Panc1 (cell line): ENCODE measurements around the gene SMARCAD1.
"Not testable (repeated sequence)": the region's sequence is repeated elsewhere in the genome, so short reads cannot be mapped to it uniquely, and the experiment has no call there.

Source experiments
- POLR2AphosphoS5 ChIP-seq: IDR thresholded peaks from 2 replicates; pipeline ENCODE4 v1.6.1; 2012; ENCODE audit warnings: mild to moderate bottlenecking, low read depth, low read length, moderate library complexity
- TF ChIP-seq, protein P1 (sequence below): fragments of 450-650 bp; IDR thresholded peaks from 2 replicates; pipeline ENCODE4 v1.5.1; 2017; ENCODE audit warnings: mild to moderate bottlenecking

GRCh38 chr4:94293981-94294380, 86.3 kb downstream of the SMARCAD1 start:
- TF ChIP-seq POLR2AphosphoS5 = not testable (repeated sequence)
- TF ChIP-seq, protein P1, sequence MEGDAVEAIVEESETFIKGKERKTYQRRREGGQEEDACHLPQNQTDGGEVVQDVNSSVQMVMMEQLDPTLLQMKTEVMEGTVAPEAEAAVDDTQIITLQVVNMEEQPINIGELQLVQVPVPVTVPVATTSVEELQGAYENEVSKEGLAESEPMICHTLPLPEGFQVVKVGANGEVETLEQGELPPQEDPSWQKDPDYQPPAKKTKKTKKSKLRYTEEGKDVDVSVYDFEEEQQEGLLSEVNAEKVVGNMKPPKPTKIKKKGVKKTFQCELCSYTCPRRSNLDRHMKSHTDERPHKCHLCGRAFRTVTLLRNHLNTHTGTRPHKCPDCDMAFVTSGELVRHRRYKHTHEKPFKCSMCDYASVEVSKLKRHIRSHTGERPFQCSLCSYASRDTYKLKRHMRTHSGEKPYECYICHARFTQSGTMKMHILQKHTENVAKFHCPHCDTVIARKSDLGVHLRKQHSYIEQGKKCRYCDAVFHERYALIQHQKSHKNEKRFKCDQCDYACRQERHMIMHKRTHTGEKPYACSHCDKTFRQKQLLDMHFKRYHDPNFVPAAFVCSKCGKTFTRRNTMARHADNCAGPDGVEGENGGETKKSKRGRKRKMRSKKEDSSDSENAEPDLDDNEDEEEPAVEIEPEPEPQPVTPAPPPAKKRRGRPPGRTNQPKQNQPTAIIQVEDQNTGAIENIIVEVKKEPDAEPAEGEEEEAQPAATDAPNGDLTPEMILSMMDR = not testable (repeated sequence)
